ENCODE measurements around the gene RCAN1. TPM values are rescaled to one million over a fixed set of nuclear protein-coding genes. Genes with fewer than 3 reads are reported as not detected.

The RCAN1 gene
- total and polyA plus RNA-seq, 9 donors, result 8.6 to 26.7 (median 10.0) TPM

GRCh38 chr21:34520281-34520680 is 94.6 kb downstream of the RCAN1 start:
- Histone ChIP-seq H3K27me3 (no peaks in the 10 kb centered on the region), H3K9me3 (no peaks in the 10 kb centered on the region), H3K4me3 (no peak overlapping the region), H3K36me3 (no peaks in the 10 kb centered on the region), H3K4me1 (ENCODE audit: insufficient read depth) (peaks cover 3% of the 10 kb centered on the region), H3K27ac (no peak overlapping the region)
- intact Hi-C loops (cut with DNase I), result no loop called here
- WGBS, 3 donors, result 80 to 89% (median 84%) methylated on average over 6 of the region's 6 CpGs
- TF ChIP-seq EP300 (IDR thresholded peaks at IDR 0.05) (no peak), POLR2A (IDR thresholded peaks at IDR 0.05) (no peak)
- TF ChIP-seq, protein P1, sequence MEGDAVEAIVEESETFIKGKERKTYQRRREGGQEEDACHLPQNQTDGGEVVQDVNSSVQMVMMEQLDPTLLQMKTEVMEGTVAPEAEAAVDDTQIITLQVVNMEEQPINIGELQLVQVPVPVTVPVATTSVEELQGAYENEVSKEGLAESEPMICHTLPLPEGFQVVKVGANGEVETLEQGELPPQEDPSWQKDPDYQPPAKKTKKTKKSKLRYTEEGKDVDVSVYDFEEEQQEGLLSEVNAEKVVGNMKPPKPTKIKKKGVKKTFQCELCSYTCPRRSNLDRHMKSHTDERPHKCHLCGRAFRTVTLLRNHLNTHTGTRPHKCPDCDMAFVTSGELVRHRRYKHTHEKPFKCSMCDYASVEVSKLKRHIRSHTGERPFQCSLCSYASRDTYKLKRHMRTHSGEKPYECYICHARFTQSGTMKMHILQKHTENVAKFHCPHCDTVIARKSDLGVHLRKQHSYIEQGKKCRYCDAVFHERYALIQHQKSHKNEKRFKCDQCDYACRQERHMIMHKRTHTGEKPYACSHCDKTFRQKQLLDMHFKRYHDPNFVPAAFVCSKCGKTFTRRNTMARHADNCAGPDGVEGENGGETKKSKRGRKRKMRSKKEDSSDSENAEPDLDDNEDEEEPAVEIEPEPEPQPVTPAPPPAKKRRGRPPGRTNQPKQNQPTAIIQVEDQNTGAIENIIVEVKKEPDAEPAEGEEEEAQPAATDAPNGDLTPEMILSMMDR (IDR thresholded peaks at IDR 0.05), result no peak
- no peak for DNase-seq

DNA sequence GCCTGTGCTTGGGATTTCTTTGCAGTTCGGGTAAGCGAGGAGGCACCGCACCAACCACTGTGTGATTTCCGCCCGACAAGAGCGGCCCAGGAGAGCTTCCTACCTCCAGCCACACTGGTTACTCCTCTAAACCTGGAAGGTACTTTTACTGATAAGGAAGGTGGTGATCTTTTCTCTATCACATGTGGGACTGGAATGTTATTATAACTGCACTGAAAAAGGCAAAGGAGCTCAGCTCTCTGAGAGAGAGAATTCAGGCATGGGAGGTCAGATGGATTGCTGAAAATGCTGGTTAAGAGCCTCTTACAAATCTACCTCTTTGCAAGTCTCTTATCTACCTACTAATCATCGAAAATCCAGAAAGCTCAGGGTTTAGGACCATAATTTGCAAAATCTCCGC is 95.2 kb downstream of the RCAN1 start:
- H3K27ac ChIP-seq, result no peak overlapping the region
- no peak overlapping the region for H3K4me3 ChIP-seq
- no peaks in the 10 kb centered on the region for H3K27me3 ChIP-seq
- TF ChIP-seq, protein P1 (IDR thresholded peaks at IDR 0.05), result no peak
- no peak for TF ChIP-seq POLR2A (IDR thresholded peaks at IDR 0.05)
- TF ChIP-seq EP300 (IDR thresholded peaks at IDR 0.05), result no peak
- no peaks in the 10 kb centered on the region for H3K36me3 ChIP-seq
- 82 to 98% (median 88%) methylated on average over 8 of the region's 8 CpGs for WGBS, 3 donors
- H3K9me3 ChIP-seq, result no peaks in the 10 kb centered on the region
- no peak for DNase-seq
- intact Hi-C loops (cut with DNase I), result no loop called here
- no peaks in the 10 kb centered on the region for H3K4me1 ChIP-seq (ENCODE audit: insufficient read depth)

DNA sequence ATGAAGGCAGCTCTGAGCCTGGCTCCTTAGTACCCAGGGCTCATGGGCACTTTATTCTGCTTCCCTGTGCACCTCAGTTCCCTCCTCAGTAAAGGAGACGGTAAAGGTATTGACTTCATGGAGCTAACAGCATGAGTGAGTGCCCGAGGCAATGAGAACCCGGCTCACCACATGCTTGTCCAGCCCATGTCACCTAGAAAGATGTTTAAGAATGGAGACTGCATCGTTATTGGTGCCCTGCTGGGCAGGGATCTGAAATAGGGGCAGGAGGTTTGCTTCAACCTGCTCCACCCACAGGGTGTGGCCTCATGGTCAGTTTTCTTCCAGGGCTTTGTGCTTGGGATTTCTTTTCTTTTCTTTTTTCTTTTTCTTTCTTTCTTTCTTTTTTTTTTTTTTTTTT is 95.9 kb downstream of the RCAN1 start:
- Histone ChIP-seq H3K27ac (no peak overlapping the region), H3K27me3 (no peaks in the 10 kb centered on the region), H3K9me3 (no peaks in the 10 kb centered on the region), H3K36me3 (no peaks in the 10 kb centered on the region), H3K4me1 (ENCODE audit: insufficient read depth) (no peaks in the 10 kb centered on the region), H3K4me3 (no peak overlapping the region)
- WGBS, 3 donors, result 86 to 95% (median 91%) methylated on average over 4 of the region's 4 CpGs
- no peak for DNase-seq
- TF ChIP-seq, protein P1 (IDR thresholded peaks at IDR 0.05), result no peak
- TF ChIP-seq EP300 (IDR thresholded peaks at IDR 0.05) (no peak), POLR2A (IDR thresholded peaks at IDR 0.05) (no peak)
- intact Hi-C loops (cut with DNase I), result no loop called here

DNA sequence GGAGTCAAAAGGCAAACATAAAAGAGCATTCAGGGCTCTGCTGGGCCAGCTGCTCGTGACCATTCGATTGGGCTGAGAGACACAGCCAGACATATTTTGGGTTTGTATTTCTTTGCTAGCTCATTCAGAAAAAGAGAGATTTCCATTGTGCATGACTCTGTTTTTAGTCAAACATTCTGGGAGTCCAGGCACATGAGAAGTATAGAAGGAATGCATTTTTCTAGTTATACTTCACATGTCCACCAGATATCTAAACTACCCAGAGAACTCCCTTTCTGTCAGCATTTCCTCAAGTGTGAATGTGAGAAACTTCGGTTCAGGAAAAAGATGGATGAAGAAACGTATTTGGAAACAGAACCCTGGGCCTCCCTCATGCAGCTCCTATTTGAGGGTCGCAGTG is 96.6 kb downstream of the RCAN1 start:
- TF ChIP-seq EP300 (IDR thresholded peaks at IDR 0.05) (no peak), POLR2A (IDR thresholded peaks at IDR 0.05) (no peak)
- TF ChIP-seq, protein P1 (IDR thresholded peaks at IDR 0.05), result no peak
- intact Hi-C loops (cut with DNase I), result no loop called here
- no peak for DNase-seq
- H3K27me3 ChIP-seq, result no peaks in the 10 kb centered on the region
- 88 to 94% (median 91%) methylated on average over 5 of the region's 5 CpGs for WGBS, 3 donors
- H3K9me3 ChIP-seq, result no peaks in the 10 kb centered on the region
- H3K27ac ChIP-seq, result no peak overlapping the region
- H3K36me3 ChIP-seq, result no peaks in the 10 kb centered on the region
- H3K4me3 ChIP-seq, result no peak overlapping the region
- H3K4me1 ChIP-seq (ENCODE audit: insufficient read depth), result no peaks in the 10 kb centered on the region
